Measurements from ENCODE around the gene CCL27. TPM values are rescaled to one million over a fixed set of nuclear protein-coding genes. Genes with fewer than 3 reads are reported as not detected.

CCL27 gene
- total RNA-seq, 1 experiment from 2014 or later = 0.95 TPM

GRCh38 chr9:34624475-34625185 is 37.8 kb downstream of the CCL27 start:
- intact Hi-C loops (cut with micrococcal nuclease; ENCODE audit: unreplicated experiment) = no loop called here
- Histone ChIP-seq H3K27me3 (ENCODE audit: control insufficient read depth, insufficient read depth, low read length) (peaks cover 13% of the 10 kb centered on the region), H3K4me1 (ENCODE audit: control insufficient read depth, insufficient read depth, low read length) (peaks cover 5% of the 10 kb centered on the region; the same call in 1 of the 2 replicates), H3K36me3 (ENCODE audit: control insufficient read depth, insufficient read depth, low read length) (no peaks in the 10 kb centered on the region), H3K4me3 (ENCODE audit: low read depth in 2 of 2, low read length in 2 of 2) (no peak overlapping the region), H3K9me3 (ENCODE audit: control insufficient read depth, insufficient read depth, low read depth, low read length) (no peaks in the 10 kb centered on the region), H3K27ac (ENCODE audit: low read length) (no peak overlapping the region)
- TF ChIP-seq, protein P1, sequence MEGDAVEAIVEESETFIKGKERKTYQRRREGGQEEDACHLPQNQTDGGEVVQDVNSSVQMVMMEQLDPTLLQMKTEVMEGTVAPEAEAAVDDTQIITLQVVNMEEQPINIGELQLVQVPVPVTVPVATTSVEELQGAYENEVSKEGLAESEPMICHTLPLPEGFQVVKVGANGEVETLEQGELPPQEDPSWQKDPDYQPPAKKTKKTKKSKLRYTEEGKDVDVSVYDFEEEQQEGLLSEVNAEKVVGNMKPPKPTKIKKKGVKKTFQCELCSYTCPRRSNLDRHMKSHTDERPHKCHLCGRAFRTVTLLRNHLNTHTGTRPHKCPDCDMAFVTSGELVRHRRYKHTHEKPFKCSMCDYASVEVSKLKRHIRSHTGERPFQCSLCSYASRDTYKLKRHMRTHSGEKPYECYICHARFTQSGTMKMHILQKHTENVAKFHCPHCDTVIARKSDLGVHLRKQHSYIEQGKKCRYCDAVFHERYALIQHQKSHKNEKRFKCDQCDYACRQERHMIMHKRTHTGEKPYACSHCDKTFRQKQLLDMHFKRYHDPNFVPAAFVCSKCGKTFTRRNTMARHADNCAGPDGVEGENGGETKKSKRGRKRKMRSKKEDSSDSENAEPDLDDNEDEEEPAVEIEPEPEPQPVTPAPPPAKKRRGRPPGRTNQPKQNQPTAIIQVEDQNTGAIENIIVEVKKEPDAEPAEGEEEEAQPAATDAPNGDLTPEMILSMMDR (IDR thresholded peaks at IDR 0.05) = no peak
- TF ChIP-seq SIN3A (IDR thresholded peaks at IDR 0.05; ENCODE audit: borderline replicate concordance, insufficient read depth, low read depth, low read length) (no peak), TCF7L2 (IDR thresholded peaks at IDR 0.05; ENCODE audit: low read depth, low read length) (no peak), POLR2AphosphoS5 (IDR thresholded peaks at IDR 0.05; ENCODE audit: low read depth, low read length) (no peak), REST (IDR thresholded peaks at IDR 0.05; ENCODE audit: insufficient read depth in 1 of 2, low read depth in 2 of 2, low read length in 1 of 2) (no peak)
- ChIA-PET CTCF (interaction anchor here (0.6 kb wide), 1 partner anchor 20 kb away, joined by 3 read pairs; no protein-coding TSS in a partner anchor), POLR2A (no interaction called here)
- ATAC-seq = no peak
- DNase-seq (ENCODE audit: low read depth, low spot score) = no peak
- in situ Hi-C loops (cut with HindIII; ENCODE audit: low pct_unique_long_range_greater_than_20kb, low sequenced_read_pairs) = no loop called here
- no TSS peak for BruUV-seq (replicated peaks)

DNA sequence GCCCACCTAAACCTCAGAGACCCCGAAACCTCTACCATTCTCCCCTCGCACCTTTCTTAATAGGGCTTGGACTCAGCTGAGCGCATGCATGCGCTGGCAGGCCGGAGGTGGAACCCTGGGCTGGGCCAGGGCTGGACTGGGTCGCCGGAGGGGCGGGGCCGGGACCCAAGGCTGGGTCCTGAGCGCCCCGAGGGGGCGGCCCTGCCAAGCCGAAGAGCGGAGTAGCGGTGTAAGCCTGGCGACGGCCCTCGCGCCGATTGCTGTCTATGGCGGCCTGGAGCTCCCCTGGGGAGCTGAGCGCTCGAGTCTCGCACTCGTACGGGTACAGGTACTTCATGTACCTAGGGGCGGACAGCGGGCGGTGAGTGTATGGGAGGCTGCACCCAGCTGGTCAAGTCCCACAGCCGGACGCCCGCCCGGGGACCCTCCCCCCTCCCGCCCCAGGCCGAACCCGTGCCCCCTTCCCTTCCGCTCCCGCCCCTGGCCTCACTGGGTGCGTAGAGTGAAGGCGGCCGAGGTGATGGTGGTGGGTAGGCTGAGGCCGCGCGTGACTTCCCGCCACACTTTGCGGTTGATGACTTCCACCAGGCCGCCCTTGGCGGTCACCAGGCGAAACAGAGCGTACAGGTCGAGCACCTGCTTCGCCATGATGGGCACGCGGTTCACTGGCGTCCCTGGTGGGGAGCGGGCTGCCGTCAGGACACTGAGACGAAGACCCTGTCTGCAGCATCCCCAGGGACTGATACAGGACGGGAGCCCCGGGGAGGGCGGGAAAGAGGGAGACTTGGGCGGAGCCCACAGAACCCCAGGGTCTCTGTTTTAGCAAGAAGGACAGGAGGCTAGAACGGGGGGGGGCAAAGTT is 38.9 kb downstream of the CCL27 start:
- Histone ChIP-seq H3K4me3 (ENCODE audit: low read depth in 2 of 2, low read length in 2 of 2) (no peak overlapping the region), H3K27ac (ENCODE audit: low read length) (no peak overlapping the region), H3K27me3 (ENCODE audit: control insufficient read depth, insufficient read depth, low read length) (peaks cover 7% of the 10 kb centered on the region), H3K36me3 (ENCODE audit: control insufficient read depth, insufficient read depth, low read length) (no peaks in the 10 kb centered on the region), H3K9me3 (ENCODE audit: control insufficient read depth, insufficient read depth, low read depth, low read length) (no peaks in the 10 kb centered on the region), H3K4me1 (ENCODE audit: control insufficient read depth, insufficient read depth, low read length) (peaks cover 11% of the 10 kb centered on the region; the same call in 1 of the 2 replicates)
- intact Hi-C loops (cut with micrococcal nuclease; ENCODE audit: unreplicated experiment) = no loop called here
- ChIA-PET POLR2A (no interaction called here), CTCF (no interaction called here)
- BruUV-seq (replicated peaks) = no TSS peak
- TF ChIP-seq TCF7L2 (IDR thresholded peaks at IDR 0.05; ENCODE audit: low read depth, low read length) (no peak), POLR2AphosphoS5 (IDR thresholded peaks at IDR 0.05; ENCODE audit: low read depth, low read length) (no peak), REST (IDR thresholded peaks at IDR 0.05; ENCODE audit: insufficient read depth in 1 of 2, low read depth in 2 of 2, low read length in 1 of 2) (no peak), SIN3A (IDR thresholded peaks at IDR 0.05; ENCODE audit: borderline replicate concordance, insufficient read depth, low read depth, low read length) (no peak)
- TF ChIP-seq, protein P1 (IDR thresholded peaks at IDR 0.05) = no peak
- in situ Hi-C loops (cut with HindIII; ENCODE audit: low pct_unique_long_range_greater_than_20kb, low sequenced_read_pairs) = no loop called here
- ATAC-seq (no peak), DNase-seq (ENCODE audit: low read depth, low spot score) (no peak)

Measured in Panc1 (cell line).